ENCODE measurements around the gene SPACA7. TPM values are rescaled to one million over a fixed set of nuclear protein-coding genes. Genes with fewer than 3 reads are reported as not detected.

Gene SPACA7
- total and polyA plus RNA-seq, 11 donors: not detected

- peaks cover 2 to 89% (median 39%) of the 10 kb centered on the region in 9 donors for H3K27me3 ChIP-seq
- H3K27ac ChIP-seq: no peak overlapping the region
- TF ChIP-seq POLR2A (IDR thresholded peaks at IDR 0.05) (no peak), CTCF (IDR thresholded peaks at IDR 0.05) (no peak)
- intact Hi-C loops (cut with DNase I): no loop called here
- no peaks in the 10 kb centered on the region for H3K4me1 ChIP-seq
- no peaks in the 10 kb centered on the region for H3K36me3 ChIP-seq
- no peak overlapping the region for H3K4me3 ChIP-seq
- DNase-seq (no peak), ATAC-seq (no peak)
- 19 to 29% (median 24%) methylated on average over 9 of the region's 9 CpGs for WGBS, 4 donors
- no peaks in the 10 kb centered on the region for H3K9me3 ChIP-seq
Observed at GRCh38 chr13:112346899-112347229, 29.3 kb upstream of the SPACA7 start.

- H3K27ac ChIP-seq: no peak overlapping the region
- H3K27me3 ChIP-seq: peaks cover 2 to 85% (median 39%) of the 10 kb centered on the region in 9 donors
- H3K4me1 ChIP-seq: no peaks in the 10 kb centered on the region
- no peaks in the 10 kb centered on the region for H3K36me3 ChIP-seq
- no peak for DNase-seq
- no peak overlapping the region for H3K4me3 ChIP-seq
- no peaks in the 10 kb centered on the region for H3K9me3 ChIP-seq
- WGBS, 4 donors: 63 to 68% (median 65%) methylated on average over 10 of the region's 10 CpGs
- TF ChIP-seq POLR2A (IDR thresholded peaks at IDR 0.05): no peak
- no peak for TF ChIP-seq CTCF (IDR thresholded peaks at IDR 0.05)
- intact Hi-C loops (cut with DNase I): no loop called here
- ATAC-seq: no peak
Observed at GRCh38 chr13:112347986-112348385, 28.2 kb upstream of the SPACA7 start.

GRCh38 chr13:112348642-112349345 lies 27.4 kb upstream of the SPACA7 start:
- Histone ChIP-seq H3K27ac (no peak overlapping the region), H3K9me3 (no peaks in the 10 kb centered on the region), H3K4me1 (no peaks in the 10 kb centered on the region), H3K36me3 (no peaks in the 10 kb centered on the region), H3K27me3 (peaks cover 0 to 77% (median 38%) of the 10 kb centered on the region in 9 donors), H3K4me3 (no peak overlapping the region)
- DNase-seq: no peak
- no peak for TF ChIP-seq POLR2A (IDR thresholded peaks at IDR 0.05)
- no peak for TF ChIP-seq CTCF (IDR thresholded peaks at IDR 0.05)
- 67 to 82% (median 71%) methylated on average over 12 of the region's 12 CpGs for WGBS, 4 donors
- ATAC-seq: no peak
- intact Hi-C loops (cut with DNase I): no loop called here

DNA sequence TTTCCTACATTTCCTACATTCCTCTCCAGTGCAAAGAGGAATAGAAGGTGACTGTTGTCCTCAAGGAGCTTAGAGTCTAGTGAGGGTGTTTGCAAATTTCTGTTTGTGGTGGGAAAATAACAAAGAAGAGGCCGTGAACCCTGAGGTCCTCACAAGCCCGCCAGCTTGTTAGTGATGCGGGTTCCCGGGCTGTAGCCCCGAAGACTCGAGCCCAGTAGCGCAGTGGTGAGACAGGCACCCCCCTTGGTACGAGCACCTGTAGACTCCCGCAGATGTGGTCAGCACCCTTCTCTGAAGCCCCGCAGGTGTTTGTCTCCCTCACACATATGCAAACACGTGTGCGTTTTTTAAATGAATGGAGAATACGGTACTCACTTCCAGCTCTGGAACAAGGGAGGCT lies 26.5 kb upstream of the SPACA7 start:
- ATAC-seq (no peak), DNase-seq (no peak)
- H3K9me3 ChIP-seq: no peaks in the 10 kb centered on the region
- TF ChIP-seq POLR2A (IDR thresholded peaks at IDR 0.05): no peak
- TF ChIP-seq CTCF (IDR thresholded peaks at IDR 0.05): no peak
- H3K36me3 ChIP-seq: no peaks in the 10 kb centered on the region
- no peak overlapping the region for H3K27ac ChIP-seq
- H3K27me3 ChIP-seq: peaks cover 0 to 77% (median 34%) of the 10 kb centered on the region in 9 donors
- no peak overlapping the region for H3K4me3 ChIP-seq
- 71 to 77% (median 73%) methylated on average over 13 of the region's 13 CpGs for WGBS, 4 donors
- intact Hi-C loops (cut with DNase I): no loop called here
- no peaks in the 10 kb centered on the region for H3K4me1 ChIP-seq
